Mesenchymal stem cell (in vitro differentiated cells and primary cell): ENCODE data around the gene ATL3.

Experiments used
- DNase-seq: peaks from one replicate; pipeline ENCODE4 v3.0.0-alpha.2; 2013
- H2AFZ ChIP-seq: one replicate; pipeline ENCODE4 v1.6.1; 2013; ENCODE audit warnings: low read depth, mild to moderate bottlenecking, control low read depth, inconsistent platforms, low read length, moderate library complexity
- H2AK5ac ChIP-seq: 2 replicates; pipeline ENCODE4 v1.6.1; 2013; ENCODE audit warnings: low read length, moderate library complexity, mild to moderate bottlenecking, inconsistent platforms; ENCODE audit not compliant: severe bottlenecking
- H2BK120ac ChIP-seq: one replicate; pipeline ENCODE4 v1.6.1; 2013; ENCODE audit warnings: low read depth, mild to moderate bottlenecking, inconsistent platforms, low read length, moderate library complexity
- H2BK12ac ChIP-seq, 2 experiments: one replicate each; pipeline ENCODE4 v1.6.1; 2013; ENCODE audit warnings: inconsistent platforms in 2 of 2, low read length in 2 of 2, mild to moderate bottlenecking in 2 of 2, moderate library complexity in 2 of 2, control low read depth in 1 of 2
- H2BK15ac ChIP-seq: one replicate; pipeline ENCODE4 v1.6.1; 2013; ENCODE audit warnings: mild to moderate bottlenecking, low read depth, inconsistent platforms; ENCODE audit not compliant: poor library complexity, severe bottlenecking
- H2BK5ac ChIP-seq: 2 replicates; pipeline ENCODE4 v1.6.1; 2013; ENCODE audit warnings: low read depth, mild to moderate bottlenecking, low read length, control low read depth, inconsistent platforms; ENCODE audit not compliant: poor library complexity, severe bottlenecking
- H3K14ac ChIP-seq, 2 experiments: one replicate each; pipeline ENCODE4 v1.6.1; 2013; ENCODE audit warnings: inconsistent platforms in 2 of 2, low read length in 2 of 2, control low read depth in 1 of 2, mild to moderate bottlenecking in 1 of 2, moderate library complexity in 1 of 2
- H3K18ac ChIP-seq, 2 experiments: one replicate each; pipeline ENCODE4 v1.6.1; 2013; ENCODE audit warnings: inconsistent platforms in 2 of 2, low read length in 2 of 2, control low read depth in 1 of 2, low read depth in 1 of 2, mild to moderate bottlenecking in 1 of 2
- H3K23ac ChIP-seq, 2 experiments: one replicate each; pipeline ENCODE4 v1.6.1; 2013; ENCODE audit warnings: inconsistent platforms in 2 of 2, low read length in 2 of 2, mild to moderate bottlenecking in 2 of 2, moderate library complexity in 2 of 2, control low read depth in 1 of 2
- H3K27ac ChIP-seq: 2 replicates; pipeline ENCODE4 v1.5.1; 2013; ENCODE audit warnings: mild to moderate bottlenecking, moderate library complexity, low read length, control low read depth, inconsistent platforms; ENCODE audit not compliant: poor library complexity, severe bottlenecking
- H3K27me3 ChIP-seq, 2 experiments: 2 replicates each; pipeline versions ENCODE4 v1.6.1 to v1.7.0; 2013; ENCODE audit warnings: low read length in 2 of 2, mild to moderate bottlenecking in 2 of 2, moderate library complexity in 2 of 2, control low read depth in 1 of 2, inconsistent platforms in 1 of 2; ENCODE audit not compliant: control insufficient read depth in 1 of 2, insufficient read depth in 1 of 2
- H3K36me3 ChIP-seq, 2 experiments: 2 replicates each; pipeline versions ENCODE4 v1.6.1 to v1.7.0; 2013; ENCODE audit warnings: low read length in 2 of 2, control low read depth in 1 of 2, inconsistent platforms in 1 of 2, low read depth in 1 of 2, mild to moderate bottlenecking in 1 of 2; ENCODE audit not compliant: insufficient read depth in 2 of 2, control insufficient read depth in 1 of 2
- H3K4ac ChIP-seq, 2 experiments: one replicate each; pipeline ENCODE4 v1.6.1; 2013; ENCODE audit warnings: inconsistent platforms in 2 of 2, low read length in 2 of 2, mild to moderate bottlenecking in 2 of 2, moderate library complexity in 2 of 2, control low read depth in 1 of 2, low read depth in 1 of 2
- H3K4me1 ChIP-seq: 2 replicates; pipeline ENCODE4 v1.6.1; 2013; ENCODE audit warnings: low read depth, low read length, control low read depth; ENCODE audit not compliant: control insufficient read depth, insufficient read depth
- H3K4me2 ChIP-seq: 2 replicates; pipeline ENCODE4 v1.6.1; 2013; ENCODE audit warnings: low read length, mild to moderate bottlenecking, inconsistent platforms; ENCODE audit not compliant: poor library complexity, severe bottlenecking
- H3K4me3 ChIP-seq, 2 experiments: 2 replicates each; pipeline versions ENCODE4 v1.5.1 to v1.7.0; 2013; ENCODE audit warnings: low read length in 2 of 2, mild to moderate bottlenecking in 2 of 2, control low read depth in 1 of 2, low read depth in 1 of 2; ENCODE audit not compliant: insufficient read depth in 1 of 2
- H3K79me1 ChIP-seq: replicated peaks from 2 replicates; pipeline ENCODE4 v1.6.1; 2013; ENCODE audit warnings: mild to moderate bottlenecking, control low read depth, low read length, inconsistent platforms; ENCODE audit not compliant: poor library complexity, severe bottlenecking
- H3K9ac ChIP-seq: 2 replicates; pipeline ENCODE4 v1.7.0; 2013; ENCODE audit warnings: mild to moderate bottlenecking, low read length, moderate library complexity
- H3K9me3 ChIP-seq: 2 replicates; pipeline ENCODE4 v1.7.0; 2013; ENCODE audit warnings: mild to moderate bottlenecking, low read length; ENCODE audit not compliant: control insufficient read depth
- H4K8ac ChIP-seq: one replicate; pipeline ENCODE4 v1.6.1; 2013; ENCODE audit warnings: inconsistent platforms, mild to moderate bottlenecking, low read length, moderate library complexity
- H4K91ac ChIP-seq: one replicate; pipeline ENCODE4 v1.6.1; 2013; ENCODE audit warnings: mild to moderate bottlenecking, low read length, inconsistent platforms
- WGBS: methylation state at CpG from one replicate; pipeline ENCODE4 v1.1.7; 2013; ENCODE audit warnings: mixed read lengths; 5-methylcytosine and 5-hydroxymethylcytosine counted together

The ATL3 gene

GRCh38 chr11:63614136-63614671 is 57.0 kb downstream of the ATL3 start, which contains the start of gene PLAAT3:
Gene PLAAT3 (minus strand): TSS chr11:63614433. CDS start chr11:63614014, 419 bp downstream.
- H2AFZ ChIP-seq: peak within 1 kb of the TSS; percentile 91
- peaks cover 15% of the 10 kb centered on the region for H3K4me1 ChIP-seq
- H4K8ac ChIP-seq: no peak within 1 kb of the TSS
- H3K27ac ChIP-seq: peak within 1 kb of the TSS; percentile 66
- H2AK5ac ChIP-seq: no peak within 1 kb of the TSS
- H3K18ac ChIP-seq: peak within 1 kb of the TSS in 1 of 2 experiments; percentile 75
- H3K27me3 ChIP-seq: no peaks in the 10 kb centered on the region
- H3K9me3 ChIP-seq: no peaks in the 10 kb centered on the region
- peaks cover 2% of the 10 kb centered on the region for H3K79me1 ChIP-seq
- H3K14ac ChIP-seq: peak within 1 kb of the TSS in 1 of 2 experiments; percentile 65
- no peaks in the 10 kb centered on the region for H3K36me3 ChIP-seq
- H2BK120ac ChIP-seq: no peak within 1 kb of the TSS
- H3K4me2 ChIP-seq: peak within 1 kb of the TSS; percentile 88
- peak; percentile 38 for DNase-seq
- H4K91ac ChIP-seq: no peak within 1 kb of the TSS
- peak within 1 kb of the TSS in 1 of 2 experiments; percentile 58 for H3K4ac ChIP-seq
- WGBS: 1% methylated on average over 37 of the region's 53 CpGs
- peak within 1 kb of the TSS in 1 of 2 experiments; percentile 93 for H3K23ac ChIP-seq
- H3K9ac ChIP-seq: peak within 1 kb of the TSS; percentile 82
- no peak within 1 kb of the TSS for H2BK5ac ChIP-seq
- peak within 1 kb of the TSS; percentile 82 to 85 for H3K4me3 ChIP-seq
- H2BK15ac ChIP-seq: peak within 1 kb of the TSS; percentile 16
- H2BK12ac ChIP-seq: peak within 1 kb of the TSS in 1 of 2 experiments; percentile 18

GRCh38 chr11:63613517-63614135 is 57.5 kb downstream of the ATL3 start:
- H3K27me3 ChIP-seq: no peaks in the 10 kb centered on the region
- peak overlapping the region; percentile 91 for H2AFZ ChIP-seq
- H3K4me1 ChIP-seq: peaks cover 18% of the 10 kb centered on the region
- no peaks in the 10 kb centered on the region for H3K36me3 ChIP-seq
- H3K18ac ChIP-seq: peak overlapping the region in 1 of 2 experiments; percentile 75
- peak; percentile 37 for DNase-seq
- H3K27ac ChIP-seq: peak overlapping the region; percentile 66
- H4K8ac ChIP-seq: no peak overlapping the region
- peak overlapping the region; percentile 88 for H3K4me2 ChIP-seq
- WGBS: 1% methylated on average over 41 of the region's 45 CpGs
- H3K9ac ChIP-seq: peak overlapping the region; percentile 82
- peak overlapping the region in 1 of 2 experiments; percentile 93 for H3K23ac ChIP-seq
- no peak overlapping the region for H2AK5ac ChIP-seq
- H2BK12ac ChIP-seq: peak overlapping the region in 1 of 2 experiments; percentile 18
- peak overlapping the region in 1 of 2 experiments; percentile 58 for H3K4ac ChIP-seq
- no peaks in the 10 kb centered on the region for H3K9me3 ChIP-seq
- H4K91ac ChIP-seq: no peak overlapping the region
- no peak overlapping the region for H2BK120ac ChIP-seq
- peak overlapping the region in 1 of 2 experiments; percentile 65 for H3K14ac ChIP-seq
- H2BK15ac ChIP-seq: no peak overlapping the region
- H3K79me1 ChIP-seq: peaks cover 2% of the 10 kb centered on the region
- peak overlapping the region; percentile 82 to 85 for H3K4me3 ChIP-seq
- H2BK5ac ChIP-seq: no peak overlapping the region

GRCh38 chr11:63612181-63612580 is 59.0 kb downstream of the ATL3 start:
- no peak overlapping the region for H2BK12ac ChIP-seq
- peaks cover 2% of the 10 kb centered on the region for H3K79me1 ChIP-seq
- H2BK5ac ChIP-seq: no peak overlapping the region
- H3K4me2 ChIP-seq: no peak overlapping the region
- H2BK15ac ChIP-seq: no peak overlapping the region
- no peak overlapping the region for H3K4me3 ChIP-seq
- H3K9ac ChIP-seq: peak overlapping the region; percentile 82
- H4K8ac ChIP-seq: no peak overlapping the region
- H3K14ac ChIP-seq: no peak overlapping the region
- H3K4me1 ChIP-seq: peaks cover 24% of the 10 kb centered on the region
- H3K36me3 ChIP-seq: no peaks in the 10 kb centered on the region
- no peak overlapping the region for H3K23ac ChIP-seq
- no peak overlapping the region for H2AK5ac ChIP-seq
- no peak overlapping the region for H3K4ac ChIP-seq
- H3K27me3 ChIP-seq: no peaks in the 10 kb centered on the region
- DNase-seq: no peak
- H4K91ac ChIP-seq: no peak overlapping the region
- peak overlapping the region; percentile 42 for H3K27ac ChIP-seq
- no peak overlapping the region for H3K18ac ChIP-seq
- no peak overlapping the region for H2BK120ac ChIP-seq
- no peak overlapping the region for H2AFZ ChIP-seq
- H3K9me3 ChIP-seq: no peaks in the 10 kb centered on the region

- Histone ChIP-seq H3K9me3 (no peaks in the 10 kb centered on the region), H3K23ac (no peak overlapping the region), H3K18ac (no peak overlapping the region), H3K4me3 (no peak overlapping the region), H3K79me1 (peaks cover 8% of the 10 kb centered on the region), H2BK15ac (no peak overlapping the region), H3K14ac (no peak overlapping the region), H3K9ac (peak overlapping the region; percentile 40), H2BK12ac (no peak overlapping the region), H4K91ac (no peak overlapping the region), H3K4ac (no peak overlapping the region), H2BK120ac (no peak overlapping the region), H3K4me1 (peaks cover 28% of the 10 kb centered on the region), H2BK5ac (no peak overlapping the region), H2AFZ (no peak overlapping the region), H4K8ac (no peak overlapping the region), H2AK5ac (no peak overlapping the region), H3K27me3 (no peaks in the 10 kb centered on the region), H3K36me3 (peaks cover 0 to 7% of the 10 kb centered on the region in 2 experiments), H3K4me2 (no peak overlapping the region), H3K27ac (peak overlapping the region; percentile 89)
- no peak for DNase-seq
- WGBS: 41% methylated on average over 1 of the region's 1 CpG
Measured at GRCh38 chr11:63611395-63611747, 59.8 kb downstream of the ATL3 start.
